IMR-90 (cell line): Measurements from ENCODE around the gene PRKRA. TPM values are rescaled to one million over a fixed set of nuclear protein-coding genes. Genes with fewer than 3 reads are reported as not detected.
"Not testable (repeated sequence)": the region's sequence is repeated elsewhere in the genome, so short reads cannot be mapped to it uniquely, and the experiment has no call there.

Experiments
- ATAC-seq: fragments of 200-7000 bp; cut with Tn5 transposase; 2 replicates; pipeline ENCODE4 v1.9.1; 2020; ENCODE audit warnings: low read depth, mild to moderate bottlenecking, moderate library complexity
- BruUV-seq: library from RNA; stranded (reverse); fragments of 400-500 nt; replicated peaks from 2 replicates; lab custom pipeline; 2021; lab: Mats Ljungman, UMichigan
- CTCF ChIA-PET: fragments of 300-600 bp; formaldehyde crosslinking; extraction: SDS; loops from one replicate; lab custom pipeline; 2021; ENCODE audit warnings: antibody characterized with exemption; lab: Yijun Ruan, JAX
- POLR2A ChIA-PET: fragments of 300-600 bp; sonication (Branson Sonifier 250); formaldehyde crosslinking; loops from one replicate; lab custom pipeline; 2022; ENCODE audit warnings: antibody characterized with exemption; ENCODE audit not compliant: unreplicated experiment; lab: Charles Lee
- DNase-seq: peaks from one replicate; pipeline ENCODE4 v3.0.0; 2013
- H2AFZ ChIP-seq: replicated peaks from 2 replicates; pipeline ENCODE3; 2013; ENCODE audit warnings: low read length, mild to moderate bottlenecking; ENCODE audit not compliant: poor library complexity
- H2AK5ac ChIP-seq: 2 replicates; pipeline ENCODE4 v1.6.1; 2013; ENCODE audit warnings: low read depth, low read length, inconsistent platforms
- H2AK9ac ChIP-seq: replicated peaks from 2 replicates; pipeline ENCODE3; 2013; ENCODE audit warnings: mild to moderate bottlenecking, low read depth, low read length, moderate library complexity; ENCODE audit not compliant: poor library complexity
- H2BK120ac ChIP-seq: 2 replicates; pipeline ENCODE4 v1.6.1; 2013; ENCODE audit warnings: low read depth, low read length, inconsistent platforms
- H2BK15ac ChIP-seq: 3 replicates; pipeline ENCODE4 v1.6.1; 2013; ENCODE audit warnings: low read depth, low read length, inconsistent platforms
- H2BK20ac ChIP-seq: 2 replicates; pipeline ENCODE4 v1.6.1; 2013; ENCODE audit warnings: low read depth, mild to moderate bottlenecking, inconsistent platforms, low read length, moderate library complexity
- H2BK5ac ChIP-seq: 2 replicates; pipeline ENCODE4 v1.6.1; 2013; ENCODE audit warnings: mild to moderate bottlenecking, low read depth, low read length, inconsistent platforms; ENCODE audit not compliant: poor library complexity, severe bottlenecking
- H3K14ac ChIP-seq: replicated peaks from 2 replicates; pipeline ENCODE4 v1.6.1; 2013; ENCODE audit warnings: low read depth, low read length, inconsistent platforms
- H3K18ac ChIP-seq: 2 replicates; pipeline ENCODE4 v1.6.1; 2013; ENCODE audit warnings: low read depth, low read length, control low read depth
- H3K23ac ChIP-seq: 2 replicates; pipeline ENCODE4 v1.6.1; 2013; ENCODE audit warnings: low read depth, low read length, inconsistent platforms
- H3K27ac ChIP-seq: 2 replicates; pipeline ENCODE4 v1.5.1; 2013; ENCODE audit warnings: mild to moderate bottlenecking, control low read depth, low read length; ENCODE audit not compliant: insufficient read depth
- H3K27me3 ChIP-seq: 2 replicates; pipeline ENCODE4 v1.6.1; 2013; ENCODE audit warnings: low read length; ENCODE audit not compliant: control insufficient read depth, insufficient read depth
- H3K36me3 ChIP-seq: 2 replicates; pipeline ENCODE4 v1.6.1; 2013; ENCODE audit warnings: low read length, mixed read lengths; ENCODE audit not compliant: control insufficient read depth, insufficient read depth
- H3K4ac ChIP-seq: 2 replicates; pipeline ENCODE4 v1.6.1; 2013; ENCODE audit warnings: low read depth, low read length, inconsistent platforms
- H3K4me1 ChIP-seq: 2 replicates; pipeline ENCODE4 v1.6.1; 2013; ENCODE audit warnings: low read length, mixed read lengths; ENCODE audit not compliant: control insufficient read depth, insufficient read depth
- H3K4me2 ChIP-seq: 2 replicates; pipeline ENCODE4 v1.6.1; 2013; ENCODE audit warnings: low read depth, mild to moderate bottlenecking, control low read depth, low read length, moderate library complexity
- H3K4me3 ChIP-seq: 2 replicates; pipeline ENCODE4 v1.5.1; 2013; ENCODE audit warnings: low read depth, mild to moderate bottlenecking, control low read depth, low read length, moderate library complexity; ENCODE audit not compliant: insufficient read depth
- H3K56ac ChIP-seq: 2 replicates; pipeline ENCODE4 v1.6.1; 2013; ENCODE audit warnings: low read length, inconsistent platforms; ENCODE audit not compliant: insufficient read depth; ENCODE audit errors: extremely low read depth
- H3K79me1 ChIP-seq, 2 experiments: 2 replicates each; pipeline ENCODE4 v1.6.1; 2013; ENCODE audit warnings: low read length in 2 of 2, inconsistent platforms in 1 of 2, low read depth in 1 of 2
- H3K9ac ChIP-seq: 2 replicates; pipeline ENCODE4 v1.6.1; 2013; ENCODE audit warnings: low read depth, low read length, control low read depth
- H3K9me1 ChIP-seq: 2 replicates; pipeline ENCODE4 v1.6.1; 2013; ENCODE audit warnings: low read length, inconsistent platforms; ENCODE audit not compliant: insufficient read depth
- H3K9me3 ChIP-seq: 2 replicates; pipeline ENCODE4 v1.6.1; 2013; ENCODE audit warnings: low read length; ENCODE audit not compliant: control insufficient read depth, insufficient read depth
- H4K20me1 ChIP-seq: 2 replicates; pipeline ENCODE4 v1.6.1; 2013; ENCODE audit warnings: low read length, inconsistent platforms; ENCODE audit not compliant: insufficient read depth
- H4K5ac ChIP-seq: 2 replicates; pipeline ENCODE4 v1.6.1; 2013; ENCODE audit warnings: mild to moderate bottlenecking, low read depth, low read length, control low read depth
- H4K8ac ChIP-seq, 2 experiments: 2 replicates each; pipeline ENCODE4 v1.6.1; 2013; ENCODE audit warnings: low read depth in 2 of 2, low read length in 2 of 2, control low read depth in 1 of 2, inconsistent platforms in 1 of 2
- H4K91ac ChIP-seq: 2 replicates; pipeline ENCODE4 v1.6.1; 2013; ENCODE audit warnings: low read depth, low read length, inconsistent platforms; ENCODE audit not compliant: insufficient read depth
- WGBS, 2 experiments: methylation state at CpG; one replicate each; pipeline versions ENCODE4 v1.1.5 to v1.1.7; 2013; ENCODE audit warnings: missing lambda C conversion rate in 2 of 2; ENCODE audit not compliant: insufficient read length in 1 of 2; ENCODE audit errors: extremely low coverage in 2 of 2; 5-methylcytosine and 5-hydroxymethylcytosine counted together
- dilution Hi-C: fragments of 300-500 bp; cut with HindIII; formaldehyde crosslinking; loops from one replicate; pipeline ENCODE4 v1.14.3; 2018; ENCODE audit warnings: low sequenced_read_pairs; ENCODE audit not compliant: unreplicated experiment
- in situ Hi-C: fragments of 300-500 bp; cut with MboI; formaldehyde crosslinking; loops from 3 replicates; pipeline ENCODE4 v1.14.3; 2019; ENCODE audit warnings: low sequenced_read_pairs, inconsistent platforms, mixed read lengths
- intact Hi-C: fragments of 100-400 bp; cut with micrococcal nuclease; formaldehyde crosslinking; loops from 2 replicates; pipeline ENCODE4 v1.10.0; 2022
- polyA plus RNA-seq, 3 experiments: library from polyadenylated mRNA; depleted of rRNA; stranded (reverse); fragments of >200 nt; gene quantifications; 2 replicates each; pipeline ENCODE4 v1.2.3, GENCODE V29; 2012; ENCODE audit warnings: low replicate concordance in 1 of 3
- total RNA-seq: library from RNA; depleted of rRNA; stranded (reverse); fragments of >200 nt; gene quantifications from 2 replicates; pipeline ENCODE4 v1.2.3, GENCODE V29; 2012

Gene PRKRA
- total and polyA plus RNA-seq, 2 of the 4 experiments (the other 2 are of a cell fraction) = 39.5 to 53.6 TPM

DNA sequence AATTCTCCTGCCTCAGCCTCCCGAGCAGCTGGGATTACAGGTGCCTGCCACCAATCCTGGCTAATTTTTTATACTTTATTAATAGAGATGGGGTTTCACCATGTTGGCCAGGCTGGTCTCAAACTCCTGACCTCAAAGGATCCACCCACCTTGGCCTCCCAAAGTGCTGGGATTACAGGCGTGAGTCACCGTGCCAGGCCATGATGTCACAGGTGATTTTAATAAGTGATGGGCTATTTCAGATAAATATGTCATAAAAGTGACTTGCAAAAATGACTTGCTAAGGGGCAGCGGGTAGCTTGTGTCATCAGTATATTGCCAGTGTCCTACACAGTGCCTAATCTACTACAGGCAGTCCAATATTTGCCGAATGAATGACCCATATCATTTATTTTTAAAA, 20.3 kb upstream of the PRKRA start:
- intact Hi-C loops, H4K8ac ChIP-seq, H3K27me3 ChIP-seq, H2AFZ ChIP-seq, H3K4me2 ChIP-seq, H3K4me1 ChIP-seq, ATAC-seq, H2AK9ac ChIP-seq, H2AK5ac ChIP-seq, H2BK15ac ChIP-seq, H3K4ac ChIP-seq, H3K9ac ChIP-seq, H4K5ac ChIP-seq, H3K36me3 ChIP-seq, in situ Hi-C loops, H3K14ac ChIP-seq, H4K20me1 ChIP-seq, H3K9me3 ChIP-seq, H3K4me3 ChIP-seq, H2BK5ac ChIP-seq, H3K9me1 ChIP-seq, H2BK20ac ChIP-seq, BruUV-seq, H3K79me1 ChIP-seq, H4K91ac ChIP-seq, DNase-seq, H3K23ac ChIP-seq, H2BK120ac ChIP-seq, H3K56ac ChIP-seq, dilution Hi-C loops, H3K18ac ChIP-seq, H3K27ac ChIP-seq: not testable (repeated sequence)
- ChIA-PET POLR2A (interaction anchor here (0.9 kb wide), 1 partner anchor 11 kb away, joined by 4 read pairs; no protein-coding TSS in a partner anchor), CTCF (interaction anchor here (0.9 kb wide), 1 partner anchor 18 kb away, joined by 3 read pairs; no protein-coding TSS in a partner anchor)
- WGBS, 2 experiments = no CpG with 5 or more reads among the region's 5 CpGs
